C4-2B (cell line): ENCODE results near the gene ZNF609.

Experiments used
- ZFX ChIP-seq: fragments of 450-650 bp; IDR thresholded peaks from 2 replicates; pipeline ENCODE4 v1.6.1; 2017
- TF ChIP-seq, protein P1 (sequence below): fragments of 450-650 bp; conservative IDR thresholded peaks from 2 replicates; pipeline ENCODE4 v1.5.1; 2017; ENCODE audit warnings: mild to moderate bottlenecking

DNA sequence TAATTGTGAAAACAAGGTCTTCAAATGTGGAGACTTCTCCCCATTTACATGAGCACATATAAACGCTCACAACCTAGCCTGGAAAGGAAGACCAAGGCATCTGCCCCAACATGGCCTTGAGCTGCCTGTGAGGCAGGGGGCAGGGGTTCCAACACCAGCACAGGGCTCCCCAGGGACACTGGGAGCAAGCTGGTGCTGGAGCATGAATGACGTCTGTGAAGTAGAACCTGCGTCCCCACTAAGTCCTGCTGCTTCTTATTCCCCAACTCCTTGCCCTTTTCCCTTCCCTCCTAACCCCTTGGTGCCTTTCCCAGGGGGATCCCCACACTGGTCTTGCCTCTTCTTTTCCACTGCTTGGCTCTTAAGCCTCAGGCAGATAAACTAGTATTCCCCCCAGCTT, 221.9 kb downstream of the ZNF609 start:
- TF ChIP-seq, protein P1, sequence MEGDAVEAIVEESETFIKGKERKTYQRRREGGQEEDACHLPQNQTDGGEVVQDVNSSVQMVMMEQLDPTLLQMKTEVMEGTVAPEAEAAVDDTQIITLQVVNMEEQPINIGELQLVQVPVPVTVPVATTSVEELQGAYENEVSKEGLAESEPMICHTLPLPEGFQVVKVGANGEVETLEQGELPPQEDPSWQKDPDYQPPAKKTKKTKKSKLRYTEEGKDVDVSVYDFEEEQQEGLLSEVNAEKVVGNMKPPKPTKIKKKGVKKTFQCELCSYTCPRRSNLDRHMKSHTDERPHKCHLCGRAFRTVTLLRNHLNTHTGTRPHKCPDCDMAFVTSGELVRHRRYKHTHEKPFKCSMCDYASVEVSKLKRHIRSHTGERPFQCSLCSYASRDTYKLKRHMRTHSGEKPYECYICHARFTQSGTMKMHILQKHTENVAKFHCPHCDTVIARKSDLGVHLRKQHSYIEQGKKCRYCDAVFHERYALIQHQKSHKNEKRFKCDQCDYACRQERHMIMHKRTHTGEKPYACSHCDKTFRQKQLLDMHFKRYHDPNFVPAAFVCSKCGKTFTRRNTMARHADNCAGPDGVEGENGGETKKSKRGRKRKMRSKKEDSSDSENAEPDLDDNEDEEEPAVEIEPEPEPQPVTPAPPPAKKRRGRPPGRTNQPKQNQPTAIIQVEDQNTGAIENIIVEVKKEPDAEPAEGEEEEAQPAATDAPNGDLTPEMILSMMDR, result no peak
- TF ChIP-seq ZFX, result no peak
